ENCODE data around the gene BTBD16. TPM values are rescaled to one million over a fixed set of nuclear protein-coding genes. Genes with fewer than 3 reads are reported as not detected.

The BTBD16 gene
- total RNA-seq, 1 donor from 2014 or later, result not detected

DNA sequence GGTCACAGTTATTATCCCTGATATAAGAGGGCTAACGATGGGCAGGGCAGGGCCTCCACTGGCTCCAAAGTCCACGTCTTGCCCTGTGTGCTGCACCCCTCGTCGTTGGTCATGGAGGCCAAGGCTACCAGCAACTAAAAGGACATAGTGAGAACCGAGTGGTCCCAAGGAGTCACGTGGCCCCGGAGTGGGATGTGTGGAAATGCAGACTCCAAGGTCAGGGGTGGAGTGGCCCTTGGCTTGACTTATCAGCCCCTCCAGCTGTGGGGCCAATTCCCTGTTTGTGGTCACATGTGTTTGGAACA, 30.7 kb downstream of the BTBD16 start:
- no peak overlapping the region for H3K27ac Mint-ChIP-seq (ENCODE audit: unreplicated experiment)
- no peak overlapping the region for H3K4me3 Mint-ChIP-seq
- TF ChIP-seq, protein P1, sequence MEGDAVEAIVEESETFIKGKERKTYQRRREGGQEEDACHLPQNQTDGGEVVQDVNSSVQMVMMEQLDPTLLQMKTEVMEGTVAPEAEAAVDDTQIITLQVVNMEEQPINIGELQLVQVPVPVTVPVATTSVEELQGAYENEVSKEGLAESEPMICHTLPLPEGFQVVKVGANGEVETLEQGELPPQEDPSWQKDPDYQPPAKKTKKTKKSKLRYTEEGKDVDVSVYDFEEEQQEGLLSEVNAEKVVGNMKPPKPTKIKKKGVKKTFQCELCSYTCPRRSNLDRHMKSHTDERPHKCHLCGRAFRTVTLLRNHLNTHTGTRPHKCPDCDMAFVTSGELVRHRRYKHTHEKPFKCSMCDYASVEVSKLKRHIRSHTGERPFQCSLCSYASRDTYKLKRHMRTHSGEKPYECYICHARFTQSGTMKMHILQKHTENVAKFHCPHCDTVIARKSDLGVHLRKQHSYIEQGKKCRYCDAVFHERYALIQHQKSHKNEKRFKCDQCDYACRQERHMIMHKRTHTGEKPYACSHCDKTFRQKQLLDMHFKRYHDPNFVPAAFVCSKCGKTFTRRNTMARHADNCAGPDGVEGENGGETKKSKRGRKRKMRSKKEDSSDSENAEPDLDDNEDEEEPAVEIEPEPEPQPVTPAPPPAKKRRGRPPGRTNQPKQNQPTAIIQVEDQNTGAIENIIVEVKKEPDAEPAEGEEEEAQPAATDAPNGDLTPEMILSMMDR (conservative IDR thresholded peaks at IDR 0.05), result no peak
- DNase-seq (ENCODE audit: low read depth, low spot score), result no peak
- peaks cover 8% of the 10 kb centered on the region for H3K9me3 Mint-ChIP-seq
- peaks cover 5% of the 10 kb centered on the region for H3K27me3 Mint-ChIP-seq (ENCODE audit: low read depth)
- peaks cover 8% of the 10 kb centered on the region for H3K4me1 Mint-ChIP-seq
- H3K36me3 Mint-ChIP-seq (ENCODE audit: low read depth), result no peaks in the 10 kb centered on the region

DNA sequence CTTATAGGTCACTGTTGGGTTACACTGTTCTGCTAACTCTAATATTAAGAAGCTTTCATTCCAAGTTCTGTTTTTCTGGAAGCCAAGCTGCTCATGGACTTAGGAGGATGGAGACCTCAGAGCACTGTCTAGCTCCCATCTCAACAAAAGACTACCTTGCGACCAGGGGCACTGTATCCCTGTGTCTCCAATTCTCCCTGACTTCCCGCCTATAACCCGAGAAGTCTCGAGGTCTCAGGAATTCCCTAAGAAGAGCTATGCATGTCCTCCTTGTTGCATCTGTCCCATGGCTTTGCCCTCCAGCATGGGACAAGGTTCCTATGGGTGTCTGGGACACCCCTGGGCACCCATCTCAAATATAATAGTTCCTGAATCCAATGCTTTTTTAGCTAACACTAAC, 31.2 kb downstream of the BTBD16 start:
- Mint-ChIP-seq H3K4me1 (peaks cover 8% of the 10 kb centered on the region), H3K4me3 (no peak overlapping the region), H3K36me3 (ENCODE audit: low read depth) (no peaks in the 10 kb centered on the region), H3K27me3 (ENCODE audit: low read depth) (peaks cover 5% of the 10 kb centered on the region), H3K9me3 (peaks cover 8% of the 10 kb centered on the region), H3K27ac (ENCODE audit: unreplicated experiment) (no peak overlapping the region)
- TF ChIP-seq, protein P1 (conservative IDR thresholded peaks at IDR 0.05), result no peak
- DNase-seq (ENCODE audit: low read depth, low spot score), result no peak

DNA sequence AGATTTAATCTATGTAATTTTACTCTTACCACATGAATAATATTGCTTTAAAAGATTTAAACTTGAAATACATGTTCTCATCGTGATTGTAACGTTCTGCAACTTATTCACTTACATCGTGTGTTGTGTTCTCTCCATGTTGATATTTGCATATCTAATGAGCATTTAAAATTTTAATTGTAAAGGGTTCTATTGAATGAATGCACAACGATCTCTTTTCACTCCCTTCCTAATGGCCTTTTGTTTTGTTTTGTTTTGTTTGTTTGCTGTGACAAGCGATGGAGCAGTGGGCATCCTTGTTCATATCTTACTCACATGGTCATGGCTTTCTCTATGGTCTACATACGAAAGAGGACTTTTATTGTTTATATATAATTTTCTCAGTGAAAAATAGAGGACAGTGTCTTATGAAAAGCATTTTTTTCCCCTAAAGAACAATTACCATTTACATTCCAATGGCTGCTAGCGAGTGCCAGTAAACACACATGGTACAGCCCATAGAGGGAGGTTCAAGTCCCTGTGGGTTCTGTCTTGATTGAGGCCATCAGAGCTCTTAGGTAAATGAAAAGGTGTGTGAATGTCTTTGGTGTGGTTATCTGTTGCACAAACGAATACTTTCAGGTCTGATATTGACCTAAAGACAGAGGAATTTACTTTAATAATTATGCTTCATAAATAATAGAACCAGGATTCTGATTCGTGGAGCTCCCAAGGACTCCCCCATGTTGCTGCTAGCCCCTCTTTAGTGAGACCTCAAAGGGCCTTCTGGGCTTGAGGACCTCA, 32.4 kb downstream of the BTBD16 start:
- TF ChIP-seq, protein P1 (conservative IDR thresholded peaks at IDR 0.05), result no peak
- Mint-ChIP-seq H3K9me3 (peaks cover 8% of the 10 kb centered on the region), H3K36me3 (ENCODE audit: low read depth) (no peaks in the 10 kb centered on the region), H3K4me3 (no peak overlapping the region), H3K27me3 (ENCODE audit: low read depth) (peaks cover 5% of the 10 kb centered on the region), H3K4me1 (peaks cover 8% of the 10 kb centered on the region), H3K27ac (ENCODE audit: unreplicated experiment) (no peak overlapping the region)
- no peak for DNase-seq (ENCODE audit: low read depth, low spot score)

DNA sequence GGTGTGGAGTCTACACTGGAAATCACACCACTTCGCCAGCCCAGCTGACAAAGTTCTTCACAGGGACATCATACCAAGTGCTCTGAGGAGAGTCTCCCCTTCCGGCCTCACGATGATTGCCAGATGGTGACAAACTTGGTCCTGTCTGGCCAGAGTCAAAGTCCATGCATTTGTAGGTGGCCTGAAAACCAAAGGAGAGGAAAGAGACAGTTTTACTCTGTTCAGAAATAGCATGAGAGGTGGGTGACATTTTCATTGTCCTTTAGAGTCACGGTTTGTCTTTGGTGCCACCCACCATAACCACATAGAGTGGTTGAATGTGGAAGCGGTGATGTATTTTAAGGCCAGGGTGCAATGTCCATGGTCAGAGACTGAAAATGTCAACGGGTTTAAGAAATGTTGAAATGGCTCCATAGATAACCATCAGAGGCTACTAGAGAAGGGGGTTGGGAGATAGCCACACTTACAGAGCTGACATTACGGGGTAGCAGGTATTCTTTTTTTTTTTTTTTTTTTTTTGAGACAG, 33.0 kb downstream of the BTBD16 start:
- H3K36me3 Mint-ChIP-seq (ENCODE audit: low read depth), result no peaks in the 10 kb centered on the region
- H3K27me3 Mint-ChIP-seq (ENCODE audit: low read depth), result peaks cover 2% of the 10 kb centered on the region
- peaks cover 8% of the 10 kb centered on the region for H3K9me3 Mint-ChIP-seq
- TF ChIP-seq, protein P1 (conservative IDR thresholded peaks at IDR 0.05), result no peak
- DNase-seq (ENCODE audit: low read depth, low spot score), result no peak
- H3K27ac Mint-ChIP-seq (ENCODE audit: unreplicated experiment), result no peak overlapping the region
- H3K4me3 Mint-ChIP-seq, result no peak overlapping the region
- H3K4me1 Mint-ChIP-seq, result peaks cover 3% of the 10 kb centered on the region

DNA sequence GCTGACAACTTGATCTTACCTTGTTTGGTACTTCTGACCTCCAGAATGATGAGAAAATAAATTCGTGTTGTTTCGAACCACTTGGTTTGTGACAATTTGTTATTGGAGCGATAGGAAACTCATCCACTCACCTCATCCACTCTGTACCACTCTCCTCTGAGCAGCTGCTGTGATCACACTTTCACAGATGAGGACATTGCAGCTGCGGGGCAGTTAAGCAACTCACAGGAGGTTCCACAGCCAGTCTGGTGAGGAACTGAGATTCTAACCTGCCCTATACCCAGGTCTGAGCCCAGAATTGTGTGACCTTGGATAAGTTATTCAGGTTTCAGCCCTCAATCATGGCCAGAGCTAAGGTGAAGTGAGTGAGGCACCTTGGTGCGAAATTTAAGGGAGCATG, 35.2 kb downstream of the BTBD16 start:
- Mint-ChIP-seq H3K9me3 (peaks cover 8% of the 10 kb centered on the region), H3K27me3 (ENCODE audit: low read depth) (no peaks in the 10 kb centered on the region), H3K4me3 (no peak overlapping the region), H3K27ac (ENCODE audit: unreplicated experiment) (no peak overlapping the region), H3K36me3 (ENCODE audit: low read depth) (no peaks in the 10 kb centered on the region), H3K4me1 (peaks cover 13% of the 10 kb centered on the region)
- TF ChIP-seq, protein P1 (conservative IDR thresholded peaks at IDR 0.05), result no peak
- DNase-seq (ENCODE audit: low read depth, low spot score), result no peak
